GM18861 (cell line): ENCODE data around the gene ATP5PO.
A peak's percentile ranks its signal among the peaks of the same experiment; 100 is the strongest.
"Not testable (repeated sequence)": the region's sequence is repeated elsewhere in the genome, so short reads cannot be mapped to it uniquely, and the experiment has no call there.

ENCODE experiments used
- ATAC-seq: cut with Tn5 transposase; IDR thresholded peaks from one replicate; pipeline ENCODE4 v1.9.1; 2021; ENCODE audit not compliant: unreplicated experiment

Gene ATP5PO

GRCh38 chr21:33940881-33941245 lies 25.3 kb upstream of the ATP5PO start:
- no peak for ATAC-seq

GRCh38 chr21:33940164-33940880 lies 24.7 kb upstream of the ATP5PO start:
- ATAC-seq, result no peak

- no peak for ATAC-seq
Observed at GRCh38 chr21:33939226-33939625, 23.6 kb upstream of the ATP5PO start.

- ATAC-seq, result no peak
Observed at GRCh38 chr21:33938381-33938780, 22.8 kb upstream of the ATP5PO start.

GRCh38 chr21:33937931-33938339 lies 22.3 kb upstream of the ATP5PO start:
- ATAC-seq, result no peak

GRCh38 chr21:33937146-33937545 lies 21.5 kb upstream of the ATP5PO start:
- no peak for ATAC-seq

GRCh38 chr21:33936301-33937038 lies 20.9 kb upstream of the ATP5PO start:
- ATAC-seq, result no peak

- ATAC-seq, result no peak
Observed at GRCh38 chr21:33932731-33933130, 17.1 kb upstream of the ATP5PO start.

GRCh38 chr21:33931799-33932390 lies 16.3 kb upstream of the ATP5PO start:
- no peak for ATAC-seq

- ATAC-seq, result not testable (repeated sequence)
Observed at GRCh38 chr21:33931052-33931798, 15.6 kb upstream of the ATP5PO start.

GRCh38 chr21:33926248-33926647 lies 10.6 kb upstream of the ATP5PO start:
- not testable (repeated sequence) for ATAC-seq

- ATAC-seq, result no peak
Observed at GRCh38 chr21:33924766-33925100, 9.1 kb upstream of the ATP5PO start.

- peak; percentile 72 for ATAC-seq
Observed at GRCh38 chr21:33924079-33924765, 8.6 kb upstream of the ATP5PO start.

- no peak for ATAC-seq
Observed at GRCh38 chr21:33917421-33917820, 1.8 kb upstream of the ATP5PO start.

- ATAC-seq, result no peak
Observed at GRCh38 chr21:33916200-33916567, 580 bp upstream of the ATP5PO start.

GRCh38 chr21:33914188-33914587 lies 1.4 kb downstream of the ATP5PO start:
- no peak for ATAC-seq

GRCh38 chr21:33909756-33910155 lies 5.8 kb downstream of the ATP5PO start:
- ATAC-seq, result no peak

GRCh38 chr21:33908760-33909159 lies 6.8 kb downstream of the ATP5PO start:
- ATAC-seq, result no peak

- ATAC-seq, result no peak
Observed at GRCh38 chr21:33904041-33904440, 11.6 kb downstream of the ATP5PO start.

GRCh38 chr21:33902349-33902748 lies 13.3 kb downstream of the ATP5PO start:
- ATAC-seq, result no peak
